Endothelial cell of umbilical vein (primary cell): ENCODE results near the gene DEUP1. TPM values are rescaled to one million over a fixed set of nuclear protein-coding genes. Genes with fewer than 3 reads are reported as not detected.

Experiments
- BruUV-seq: library from RNA; stranded (reverse); fragments of 400-500 nt; replicated peaks from 2 replicates; lab custom pipeline; 2021; lab: Mats Ljungman, UMichigan
- CTCF ChIA-PET: fragments of 300-600, 350-600 bp; sonication (Branson Sonifier 250); formaldehyde crosslinking; loops from one replicate; lab custom pipeline; 2021; ENCODE audit warnings: antibody characterized with exemption, inconsistent platforms; lab: Charles Lee
- POLR2A ChIA-PET: fragments of 300-600, 350-600 bp; sonication (Branson Sonifier 250); formaldehyde crosslinking; loops from one replicate; lab custom pipeline; 2021; ENCODE audit warnings: antibody characterized with exemption, inconsistent platforms; lab: Charles Lee
- DNase-seq: peaks from one replicate; pipeline ENCODE4 v3.0.0-alpha.2; 2011; ENCODE audit warnings: low read depth, low spot score
- FAIRE-seq: peaks from 2 replicates; lab custom pipeline; 2011; peaks lifted over from hg19 to GRCh38; lab: Jason Lieb, UNC
- H2AFZ ChIP-seq: 2 replicates; pipeline ENCODE4 v1.6.0; 2012; ENCODE audit warnings: low read depth, low read length, control low read depth, inconsistent platforms
- H3K27ac ChIP-seq: 2 replicates; pipeline ENCODE4 v1.5.1; 2011; ENCODE audit warnings: low read depth, mild to moderate bottlenecking, control low read depth, low read length, moderate library complexity; ENCODE audit not compliant: insufficient read depth
- H3K27me3 ChIP-seq, 2 experiments: 2 replicates each; pipeline versions ENCODE4 v1.6.0 to v1.6.1; 2011; ENCODE audit warnings: low read length in 2 of 2, mixed read lengths in 1 of 2; ENCODE audit not compliant: control insufficient read depth in 2 of 2, insufficient read depth in 2 of 2
- H3K36me3 ChIP-seq, 2 experiments: 2 replicates in 1 of 2; 3 replicates in 1 of 2; pipeline ENCODE4 v1.5.1; 2011; ENCODE audit warnings: low read length in 2 of 2, mild to moderate bottlenecking in 1 of 2, moderate library complexity in 1 of 2; ENCODE audit not compliant: control insufficient read depth in 2 of 2, insufficient read depth in 2 of 2; ENCODE audit errors: extremely low read depth in 1 of 2
- H3K4me1 ChIP-seq: 3 replicates; pipeline ENCODE4 v1.5.1; 2011; ENCODE audit warnings: mild to moderate bottlenecking, low read length; ENCODE audit not compliant: control insufficient read depth, insufficient read depth; ENCODE audit errors: extremely low read depth
- H3K4me2 ChIP-seq: 2 replicates; pipeline ENCODE4 v1.6.1; 2011; ENCODE audit warnings: low read length, control low read depth, mixed read lengths; ENCODE audit not compliant: insufficient read depth
- H3K4me3 ChIP-seq, 3 experiments: fragments of 200-600 bp in 1 of 3; sonication (generic), shearing (Covaris generic) in 1 of 3; replicated peaks in 1 of 3; 2 replicates each; pipeline ENCODE4 v1.5.1; 2011 to 2016; ENCODE audit warnings: control low read depth in 3 of 3, low read length in 3 of 3, mild to moderate bottlenecking in 2 of 3, inconsistent platforms in 1 of 3, low read depth in 1 of 3, moderate library complexity in 1 of 3; ENCODE audit not compliant: insufficient read depth in 1 of 3
- H3K79me2 ChIP-seq: 2 replicates; pipeline ENCODE4 v1.6.0; 2012; ENCODE audit warnings: low read length, inconsistent platforms; ENCODE audit not compliant: control insufficient read depth, insufficient read depth
- H3K9ac ChIP-seq: replicated peaks from 2 replicates; pipeline ENCODE3; 2011; ENCODE audit warnings: low read length, control low read depth; ENCODE audit not compliant: insufficient read depth; ENCODE audit errors: extremely low read depth
- H3K9me1 ChIP-seq: replicated peaks from 3 replicates; pipeline ENCODE4 v1.6.0; 2011; ENCODE audit warnings: mild to moderate bottlenecking, low read length; ENCODE audit not compliant: control insufficient read depth, insufficient read depth; ENCODE audit errors: extremely low read depth
- H3K9me3 ChIP-seq: replicated peaks from 2 replicates; pipeline ENCODE4 v1.5.1; 2012; ENCODE audit warnings: low read length, inconsistent platforms; ENCODE audit not compliant: control insufficient read depth, insufficient read depth
- H4K20me1 ChIP-seq: replicated peaks from 2 replicates; pipeline ENCODE3; 2011; ENCODE audit warnings: mild to moderate bottlenecking, low read length; ENCODE audit not compliant: control insufficient read depth, insufficient read depth; ENCODE audit errors: extremely low read depth
- EZH2 ChIP-seq: IDR thresholded peaks from 2 replicates; pipeline ENCODE4 v1.6.1; 2012; ENCODE audit warnings: borderline replicate concordance, low read depth, mild to moderate bottlenecking, moderate library complexity, low read length, inconsistent platforms; ENCODE audit not compliant: severe bottlenecking
- FOS ChIP-seq: IDR thresholded peaks from 2 replicates; pipeline ENCODE4 v1.6.1; 2011; ENCODE audit warnings: mild to moderate bottlenecking, low read length, moderate library complexity, borderline replicate concordance; ENCODE audit not compliant: insufficient read depth
- GATA2 ChIP-seq: IDR thresholded peaks from 2 replicates; pipeline ENCODE4 v1.7.0; 2011; ENCODE audit warnings: low read depth, mild to moderate bottlenecking, moderate library complexity, mixed read lengths, low read length; ENCODE audit not compliant: insufficient read length, insufficient read depth
- JUN ChIP-seq: IDR thresholded peaks from 2 replicates; pipeline ENCODE4 v1.6.1; 2011; ENCODE audit warnings: borderline replicate concordance, low read depth; ENCODE audit not compliant: insufficient read length, insufficient read depth
- MYC ChIP-seq: IDR thresholded peaks from one replicate; pipeline ENCODE4 v1.6.1; 2011; ENCODE audit warnings: mild to moderate bottlenecking, low read depth, low read length
- POLR2A ChIP-seq: IDR thresholded peaks from 2 replicates; pipeline ENCODE4 v1.6.1; 2012; ENCODE audit warnings: low read depth, mild to moderate bottlenecking, control low read depth, low read length
- POLR2AphosphoS5 ChIP-seq: IDR thresholded peaks from 2 replicates; pipeline ENCODE4 v1.6.1; 2012; ENCODE audit warnings: low read depth, mild to moderate bottlenecking, control low read depth, low read length, moderate library complexity; ENCODE audit not compliant: insufficient read depth
- dilution Hi-C: fragments of 300-500 bp; cut with MboI; formaldehyde crosslinking; loops from one replicate; pipeline ENCODE4 v1.15.0; 2019; ENCODE audit warnings: low sequenced_read_pairs; ENCODE audit not compliant: extremely low pct_ligation_motif_present
- intact Hi-C: fragments of 100-400 bp; cut with micrococcal nuclease; formaldehyde crosslinking; loops from one replicate; pipeline ENCODE4 v1.10.0; 2022
- polyA plus RNA-seq, 4 experiments: library from polyadenylated mRNA; depleted of rRNA in 3 of 4; stranded (reverse) in 3 of 4; unstranded in 1 of 4; fragments of >200 nt; gene quantifications; 2 replicates each; pipeline versions ENCODE4 v1.2.1 to v1.2.3, GENCODE V29; 2011 to 2012; ENCODE audit warnings: missing spikeins in 1 of 4
- total RNA-seq: library from RNA; stranded (reverse); gene quantifications from 2 replicates; pipeline ENCODE4 v1.2.3, GENCODE V29; 2021
- TF ChIP-seq, protein P1 (sequence below), 2 donors: IDR thresholded peaks; 1 replicate in 1 of 2; 2 replicates in 1 of 2; pipeline ENCODE4 v1.5.1; 2011; ENCODE audit warnings: low read length in 2 of 2, mild to moderate bottlenecking in 2 of 2, moderate library complexity in 2 of 2, control low read depth in 1 of 2, inconsistent platforms in 1 of 2, low read depth in 1 of 2; ENCODE audit not compliant: insufficient read depth in 1 of 2; ENCODE audit errors: extremely low read depth in 1 of 2
- TF ChIP-seq, protein P2 (sequence below): IDR thresholded peaks from 2 replicates; pipeline ENCODE4 v1.6.1; 2011; ENCODE audit not compliant: insufficient read depth, insufficient read length

DEUP1 gene
- total and polyA plus RNA-seq, 2 donors (not counting 3 experiments of a cell fraction or from before 2014, with no cell fraction given), result not detected

DNA sequence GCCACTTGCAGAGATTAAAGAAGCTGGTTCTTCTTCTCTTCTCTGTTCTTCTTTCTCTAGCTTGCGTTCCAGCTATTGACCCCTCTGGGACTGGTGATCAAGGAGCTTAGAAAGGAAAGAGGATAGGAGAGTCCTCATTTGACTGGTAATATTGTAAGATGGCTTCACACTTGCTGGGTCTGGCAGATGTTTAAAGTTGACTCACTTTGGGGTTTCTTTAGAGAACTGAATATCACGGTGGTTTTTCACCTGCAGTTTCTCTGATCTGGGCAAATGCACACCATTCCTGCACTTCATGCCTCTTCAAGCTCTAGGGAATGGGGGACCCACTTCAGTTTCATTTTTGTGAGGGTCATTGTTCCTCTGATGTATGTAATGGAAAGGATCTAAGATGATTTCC is 41.8 kb upstream of the DEUP1 start:
- TF ChIP-seq, protein P1, sequence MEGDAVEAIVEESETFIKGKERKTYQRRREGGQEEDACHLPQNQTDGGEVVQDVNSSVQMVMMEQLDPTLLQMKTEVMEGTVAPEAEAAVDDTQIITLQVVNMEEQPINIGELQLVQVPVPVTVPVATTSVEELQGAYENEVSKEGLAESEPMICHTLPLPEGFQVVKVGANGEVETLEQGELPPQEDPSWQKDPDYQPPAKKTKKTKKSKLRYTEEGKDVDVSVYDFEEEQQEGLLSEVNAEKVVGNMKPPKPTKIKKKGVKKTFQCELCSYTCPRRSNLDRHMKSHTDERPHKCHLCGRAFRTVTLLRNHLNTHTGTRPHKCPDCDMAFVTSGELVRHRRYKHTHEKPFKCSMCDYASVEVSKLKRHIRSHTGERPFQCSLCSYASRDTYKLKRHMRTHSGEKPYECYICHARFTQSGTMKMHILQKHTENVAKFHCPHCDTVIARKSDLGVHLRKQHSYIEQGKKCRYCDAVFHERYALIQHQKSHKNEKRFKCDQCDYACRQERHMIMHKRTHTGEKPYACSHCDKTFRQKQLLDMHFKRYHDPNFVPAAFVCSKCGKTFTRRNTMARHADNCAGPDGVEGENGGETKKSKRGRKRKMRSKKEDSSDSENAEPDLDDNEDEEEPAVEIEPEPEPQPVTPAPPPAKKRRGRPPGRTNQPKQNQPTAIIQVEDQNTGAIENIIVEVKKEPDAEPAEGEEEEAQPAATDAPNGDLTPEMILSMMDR (IDR thresholded peaks at IDR 0.05; ENCODE audit: extremely low read depth in 1 of 2, insufficient read depth in 1 of 2, low read depth in 1 of 2, low read length in 2 of 2), result no peak
- TF ChIP-seq, protein P2, sequence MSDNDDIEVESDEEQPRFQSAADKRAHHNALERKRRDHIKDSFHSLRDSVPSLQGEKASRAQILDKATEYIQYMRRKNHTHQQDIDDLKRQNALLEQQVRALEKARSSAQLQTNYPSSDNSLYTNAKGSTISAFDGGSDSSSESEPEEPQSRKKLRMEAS, result no peak
- no peak for TF ChIP-seq EZH2
- TF ChIP-seq GATA2, result no peak
- no peak for TF ChIP-seq MYC
- no peak for TF ChIP-seq FOS
- no peak for TF ChIP-seq POLR2AphosphoS5
- TF ChIP-seq POLR2A, result no peak
- TF ChIP-seq JUN, result no peak
- intact Hi-C loops, result no loop called here
- no peak overlapping the region for H3K27ac ChIP-seq
- no peaks in the 10 kb centered on the region for H3K36me3 ChIP-seq
- H3K27me3 ChIP-seq, result no peaks in the 10 kb centered on the region
- no peak overlapping the region for H3K4me3 ChIP-seq
- no peaks in the 10 kb centered on the region for H3K79me2 ChIP-seq
- no peak overlapping the region for H2AFZ ChIP-seq
- H3K9me3 ChIP-seq, result no peaks in the 10 kb centered on the region
- no peak for FAIRE-seq
- no peak for DNase-seq
- no peaks in the 10 kb centered on the region for H4K20me1 ChIP-seq
- H3K9me1 ChIP-seq, result no peaks in the 10 kb centered on the region
- no TSS peak for BruUV-seq
- dilution Hi-C loops, result no loop called here
- CTCF ChIA-PET, result no interaction called here
- no peaks in the 10 kb centered on the region for H3K4me1 ChIP-seq
- no peak overlapping the region for H3K9ac ChIP-seq
- POLR2A ChIA-PET, result no interaction called here
- no peak overlapping the region for H3K4me2 ChIP-seq
